Karpas-422 (cell line): ENCODE results near the gene DLL4. TPM values are rescaled to one million over a fixed set of nuclear protein-coding genes. Genes with fewer than 3 reads are reported as not detected.

Experiments
- DNase-seq: peaks from one replicate; pipeline ENCODE4 v3.0.0-alpha.2; 2015
- H2AFZ ChIP-seq: fragments of 200-600 bp; sonication (generic); 2 replicates; pipeline ENCODE4 v1.6.1; 2014; ENCODE audit warnings: antibody characterized with exemption, low read length, mixed read lengths
- H3K27ac ChIP-seq: fragments of 200-600 bp; sonication (generic); 2 replicates; pipeline ENCODE4 v1.5.1; 2014; ENCODE audit warnings: mild to moderate bottlenecking, low read length, moderate library complexity
- H3K27me3 ChIP-seq: fragments of 200-600 bp; sonication (generic); 2 replicates; pipeline ENCODE4 v1.6.1; 2014; ENCODE audit warnings: low read length, mixed read lengths
- H3K36me3 ChIP-seq: fragments of 200-600 bp; sonication (generic); 2 replicates; pipeline ENCODE4 v1.6.1; 2014; ENCODE audit warnings: low read length, mixed read lengths; ENCODE audit not compliant: insufficient read depth
- H3K4me1 ChIP-seq: fragments of 200-600 bp; sonication (generic); 2 replicates; pipeline ENCODE4 v1.6.1; 2014; ENCODE audit warnings: mild to moderate bottlenecking, low read length, mixed read lengths
- H3K4me2 ChIP-seq: fragments of 200-600 bp; sonication (generic); 2 replicates; pipeline ENCODE4 v1.6.1; 2014; ENCODE audit warnings: low read length, low read depth, mild to moderate bottlenecking; ENCODE audit not compliant: poor library complexity, severe bottlenecking
- H3K4me3 ChIP-seq: fragments of 200-600 bp; sonication (generic); 2 replicates; pipeline ENCODE4 v1.5.1; 2014; ENCODE audit warnings: mild to moderate bottlenecking, antibody characterized with exemption, low read length, mixed read lengths
- H3K79me2 ChIP-seq: fragments of 200-600 bp; sonication (generic); 2 replicates; pipeline ENCODE4 v1.6.1; 2014; ENCODE audit warnings: mild to moderate bottlenecking, low read length, mixed read lengths
- H3K9ac ChIP-seq: fragments of 200-600 bp; sonication (generic); 2 replicates; pipeline ENCODE4 v1.6.0; 2014; ENCODE audit warnings: low read length
- H3K9me2 ChIP-seq: fragments of 200-600 bp; sonication (generic), shearing (Covaris generic); replicated peaks from 2 replicates; pipeline ENCODE4 v1.6.0; 2014; ENCODE audit warnings: mild to moderate bottlenecking, low read length, moderate library complexity; ENCODE audit not compliant: insufficient read depth
- H3K9me3 ChIP-seq: fragments of 300-700, 200-600 bp; sonication (generic); 2 replicates; pipeline ENCODE4 v1.6.1; 2014; ENCODE audit warnings: low read length, mixed read lengths
- H4K20me1 ChIP-seq: fragments of 200-600 bp; sonication (generic); 2 replicates; pipeline ENCODE4 v1.6.1; 2014; ENCODE audit warnings: mild to moderate bottlenecking, antibody characterized with exemption, low read length, low read depth; ENCODE audit not compliant: insufficient read depth
- total RNA-seq: library from RNA; depleted of rRNA; stranded (reverse); fragments of >200 nt; shearing (Covaris generic); gene quantifications from 2 replicates; pipeline ENCODE4 v1.2.3, GENCODE V29; 2014; ENCODE audit warnings: low replicate concordance

Gene DLL4
- total RNA-seq, 1 experiment from 2014 or later, result not detected

DNA sequence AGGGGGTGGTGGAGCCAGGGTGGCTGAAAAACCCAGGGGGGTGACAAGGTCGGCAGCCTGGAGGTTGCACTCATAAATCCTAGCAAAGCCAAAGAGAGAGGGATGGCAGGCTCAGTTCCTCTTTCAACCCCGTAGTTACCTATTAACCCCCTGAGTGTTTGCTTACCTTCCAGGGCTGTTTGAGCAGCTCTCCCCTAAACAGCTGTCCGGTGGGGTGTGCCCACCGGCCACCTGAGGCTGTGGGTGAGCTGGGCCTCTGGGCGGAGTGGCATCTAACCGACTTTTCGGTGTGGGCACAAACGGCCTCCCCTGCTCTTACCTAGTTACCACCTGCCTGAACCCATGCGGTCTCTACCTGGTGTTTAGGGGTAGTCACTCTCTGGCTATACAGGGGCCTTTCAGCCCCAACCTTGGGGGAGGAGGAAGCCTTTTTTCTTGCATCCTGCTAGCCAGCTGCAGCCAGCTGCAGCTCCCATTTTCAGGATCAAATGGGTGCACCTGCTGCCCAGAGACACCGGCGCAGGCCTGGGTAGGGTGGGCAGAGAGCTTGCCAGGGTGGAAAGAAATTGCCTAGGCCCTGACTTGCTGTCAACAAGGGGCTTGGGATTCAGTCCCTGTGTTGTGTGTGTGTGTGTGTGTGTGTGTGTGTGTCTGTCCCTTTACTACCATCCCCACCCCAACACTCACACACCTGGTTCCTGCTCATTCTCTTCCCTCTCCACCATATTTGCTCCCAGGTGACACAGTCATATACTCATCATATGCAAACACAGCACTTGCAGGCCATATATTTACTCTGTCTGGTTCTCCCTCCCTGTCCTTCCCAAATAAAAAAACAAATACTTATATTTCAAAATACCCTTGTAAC is 3.7 kb downstream of the DLL4 start:
- Histone ChIP-seq H3K9me2 (no peaks in the 10 kb centered on the region), H3K27me3 (no peaks in the 10 kb centered on the region), H4K20me1 (no peaks in the 10 kb centered on the region), H2AFZ (no peak overlapping the region), H3K9me3 (no peaks in the 10 kb centered on the region), H3K4me1 (peaks cover 44% of the 10 kb centered on the region), H3K27ac (no peak overlapping the region), H3K4me2 (no peak overlapping the region), H3K9ac (no peak overlapping the region), H3K36me3 (no peaks in the 10 kb centered on the region), H3K79me2 (no peaks in the 10 kb centered on the region), H3K4me3 (no peak overlapping the region)
- DNase-seq, result no peak

DNA sequence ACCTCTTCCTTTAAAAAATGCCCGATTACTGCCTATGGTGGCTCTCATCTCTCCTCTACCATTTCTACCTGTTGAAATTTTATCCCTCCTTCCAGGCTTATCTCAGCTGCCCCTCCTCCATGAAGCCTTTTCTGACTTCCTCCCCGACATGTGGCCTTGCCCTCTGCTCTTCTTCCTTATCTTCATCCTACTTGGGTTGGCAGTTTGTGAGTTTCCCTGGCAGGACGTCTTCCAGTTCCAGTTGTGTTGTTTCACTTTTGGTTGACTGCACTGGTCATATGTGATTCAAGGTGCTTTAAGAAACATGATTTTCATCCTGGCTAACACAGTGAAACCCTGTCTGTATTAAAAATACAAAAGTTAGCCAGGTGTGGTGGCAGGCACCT is 4.4 kb downstream of the DLL4 start:
- DNase-seq, result no peak
- H3K27ac ChIP-seq, result no peak overlapping the region
- no peaks in the 10 kb centered on the region for H3K79me2 ChIP-seq
- H3K4me1 ChIP-seq, result peaks cover 40% of the 10 kb centered on the region
- no peaks in the 10 kb centered on the region for H4K20me1 ChIP-seq
- no peak overlapping the region for H2AFZ ChIP-seq
- H3K4me2 ChIP-seq, result no peak overlapping the region
- no peaks in the 10 kb centered on the region for H3K9me3 ChIP-seq
- H3K9ac ChIP-seq, result no peak overlapping the region
- no peak overlapping the region for H3K4me3 ChIP-seq
- no peaks in the 10 kb centered on the region for H3K27me3 ChIP-seq
- no peaks in the 10 kb centered on the region for H3K36me3 ChIP-seq
- no peaks in the 10 kb centered on the region for H3K9me2 ChIP-seq

DNA sequence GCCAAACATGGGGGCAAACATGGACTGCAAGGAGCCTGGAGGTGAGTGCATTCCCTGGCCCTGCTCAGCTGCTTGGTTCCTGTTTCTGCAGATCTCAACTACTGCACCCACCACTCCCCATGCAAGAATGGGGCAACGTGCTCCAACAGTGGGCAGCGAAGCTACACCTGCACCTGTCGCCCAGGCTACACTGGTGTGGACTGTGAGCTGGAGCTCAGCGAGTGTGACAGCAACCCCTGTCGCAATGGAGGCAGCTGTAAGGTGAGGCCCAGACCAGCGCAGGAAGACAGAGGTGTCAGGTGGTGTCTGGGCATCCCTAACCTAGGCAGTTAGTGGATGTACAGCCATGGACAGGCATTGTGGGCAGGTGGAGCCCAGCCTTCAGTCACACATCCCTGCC is 5.3 kb downstream of the DLL4 start:
- Histone ChIP-seq H3K36me3 (no peaks in the 10 kb centered on the region), H3K4me1 (peaks cover 30% of the 10 kb centered on the region), H4K20me1 (no peaks in the 10 kb centered on the region), H3K9me2 (no peaks in the 10 kb centered on the region), H3K79me2 (no peaks in the 10 kb centered on the region), H2AFZ (no peak overlapping the region), H3K4me3 (no peak overlapping the region), H3K27ac (no peak overlapping the region), H3K27me3 (no peaks in the 10 kb centered on the region), H3K4me2 (no peak overlapping the region), H3K9me3 (no peaks in the 10 kb centered on the region), H3K9ac (no peak overlapping the region)
- no peak for DNase-seq

DNA sequence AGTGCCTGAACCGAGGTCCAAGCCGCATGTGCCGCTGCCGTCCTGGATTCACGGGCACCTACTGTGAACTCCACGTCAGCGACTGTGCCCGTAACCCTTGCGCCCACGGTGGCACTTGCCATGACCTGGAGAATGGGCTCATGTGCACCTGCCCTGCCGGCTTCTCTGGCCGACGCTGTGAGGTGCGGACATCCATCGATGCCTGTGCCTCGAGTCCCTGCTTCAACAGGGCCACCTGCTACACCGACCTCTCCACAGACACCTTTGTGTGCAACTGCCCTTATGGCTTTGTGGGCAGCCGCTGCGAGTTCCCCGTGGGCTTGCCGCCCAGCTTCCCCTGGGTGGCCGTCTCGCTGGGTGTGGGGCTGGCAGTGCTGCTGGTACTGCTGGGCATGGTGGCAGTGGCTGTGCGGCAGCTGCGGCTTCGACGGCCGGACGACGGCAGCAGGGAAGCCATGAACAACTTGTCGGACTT is 7.1 kb downstream of the DLL4 start:
- no peaks in the 10 kb centered on the region for H3K79me2 ChIP-seq
- no peak overlapping the region for H3K27ac ChIP-seq
- no peak for DNase-seq
- H3K27me3 ChIP-seq, result no peaks in the 10 kb centered on the region
- H3K9ac ChIP-seq, result no peak overlapping the region
- peaks cover 27% of the 10 kb centered on the region for H3K4me1 ChIP-seq
- no peak overlapping the region for H3K4me2 ChIP-seq
- H3K4me3 ChIP-seq, result no peak overlapping the region
- no peaks in the 10 kb centered on the region for H3K36me3 ChIP-seq
- H3K9me3 ChIP-seq, result no peaks in the 10 kb centered on the region
- no peak overlapping the region for H2AFZ ChIP-seq
- H3K9me2 ChIP-seq, result no peaks in the 10 kb centered on the region
- H4K20me1 ChIP-seq, result no peaks in the 10 kb centered on the region

DNA sequence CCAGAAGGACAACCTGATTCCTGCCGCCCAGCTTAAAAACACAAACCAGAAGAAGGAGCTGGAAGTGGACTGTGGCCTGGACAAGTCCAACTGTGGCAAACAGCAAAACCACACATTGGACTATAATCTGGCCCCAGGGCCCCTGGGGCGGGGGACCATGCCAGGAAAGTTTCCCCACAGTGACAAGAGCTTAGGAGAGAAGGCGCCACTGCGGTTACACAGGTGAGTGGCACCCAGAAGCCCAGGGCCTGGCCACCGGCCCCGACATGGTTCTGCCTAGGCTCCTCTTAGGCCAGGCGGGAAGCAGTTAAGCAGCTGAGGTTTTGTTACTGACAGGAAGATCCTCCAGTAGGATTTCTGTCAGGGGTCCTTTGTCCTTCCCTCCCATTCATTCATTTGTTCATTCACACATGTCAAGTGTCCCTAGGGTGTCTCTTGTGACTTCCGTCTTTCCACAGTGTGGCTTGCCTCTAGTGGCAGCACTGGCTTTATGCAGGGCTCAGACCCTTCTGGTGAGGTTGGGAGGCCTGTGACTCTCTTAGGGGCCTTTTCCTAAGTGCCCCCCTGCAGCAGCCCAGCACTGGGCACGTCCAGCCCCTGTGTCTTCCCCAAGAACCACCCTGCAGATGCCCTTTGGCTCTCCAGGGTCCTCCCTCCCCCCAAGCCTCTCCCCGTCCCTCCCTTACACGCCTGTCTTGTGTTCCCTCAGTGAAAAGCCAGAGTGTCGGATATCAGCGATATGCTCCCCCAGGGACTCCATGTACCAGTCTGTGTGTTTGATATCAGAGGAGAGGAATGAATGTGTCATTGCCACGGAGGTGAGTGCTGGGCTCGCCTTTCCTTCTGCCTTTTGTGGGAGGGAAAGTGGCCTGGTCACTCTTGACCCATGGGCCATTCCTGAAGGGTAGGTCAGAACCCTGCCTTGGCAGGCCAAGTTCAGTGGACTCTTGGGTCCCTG is 7.8 kb downstream of the DLL4 start:
- H3K4me1 ChIP-seq, result peaks cover 30% of the 10 kb centered on the region
- peak; percentile 88 for DNase-seq
- no peaks in the 10 kb centered on the region for H3K79me2 ChIP-seq

DNA sequence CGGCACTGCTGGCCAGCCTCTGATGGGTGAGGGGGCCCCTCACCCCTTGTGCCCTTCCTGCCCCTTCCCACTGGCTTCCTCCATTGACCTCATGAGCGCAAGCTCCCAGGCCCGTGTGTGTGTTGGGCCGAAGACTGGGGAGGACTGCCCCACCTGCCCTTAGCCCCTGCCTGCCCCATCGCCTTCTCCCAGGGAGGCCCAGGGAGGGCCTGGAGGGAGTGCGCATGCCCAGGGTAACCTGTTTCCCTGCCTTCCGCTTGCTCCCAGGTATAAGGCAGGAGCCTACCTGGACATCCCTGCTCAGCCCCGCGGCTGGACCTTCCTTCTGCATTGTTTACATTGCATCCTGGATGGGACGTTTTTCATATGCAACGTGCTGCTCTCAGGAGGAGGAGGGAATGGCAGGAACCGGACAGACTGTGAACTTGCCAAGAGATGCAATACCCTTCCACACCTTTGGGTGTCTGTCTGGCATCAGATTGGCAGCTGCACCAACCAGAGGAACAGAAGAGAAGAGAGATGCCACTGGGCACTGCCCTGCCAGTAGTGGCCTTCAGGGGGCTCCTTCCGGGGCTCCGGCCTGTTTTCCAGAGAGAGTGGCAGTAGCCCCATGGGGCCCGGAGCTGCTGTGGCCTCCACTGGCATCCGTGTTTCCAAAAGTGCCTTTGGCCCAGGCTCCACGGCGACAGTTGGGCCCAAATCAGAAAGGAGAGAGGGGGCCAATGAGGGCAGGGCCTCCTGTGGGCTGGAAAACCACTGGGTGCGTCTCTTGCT is 8.8 kb downstream of the DLL4 start:
- Histone ChIP-seq H2AFZ (peak overlapping the region; percentile 37), H4K20me1 (no peaks in the 10 kb centered on the region), H3K27me3 (no peaks in the 10 kb centered on the region), H3K36me3 (no peaks in the 10 kb centered on the region), H3K9me2 (no peaks in the 10 kb centered on the region), H3K4me1 (peaks cover 37% of the 10 kb centered on the region), H3K9me3 (no peaks in the 10 kb centered on the region), H3K27ac (no peak overlapping the region), H3K9ac (peak overlapping the region; percentile 55), H3K4me2 (peak overlapping the region; percentile 51), H3K4me3 (peak overlapping the region; percentile 42; the same call in 1 of the 2 replicates), H3K79me2 (no peaks in the 10 kb centered on the region)
- peak; percentile 64 for DNase-seq

More for the DNA sequence above, 7.8 kb downstream of the DLL4 start:
- peak overlapping the region; percentile 55 for H3K9ac ChIP-seq
- no peak overlapping the region for H3K27ac ChIP-seq
- peak overlapping the region; percentile 37 for H2AFZ ChIP-seq
- H3K9me3 ChIP-seq, result no peaks in the 10 kb centered on the region
- H3K9me2 ChIP-seq, result no peaks in the 10 kb centered on the region
- peak overlapping the region; percentile 42; the same call in 1 of the 2 replicates for H3K4me3 ChIP-seq
- H3K36me3 ChIP-seq, result no peaks in the 10 kb centered on the region
- no peaks in the 10 kb centered on the region for H4K20me1 ChIP-seq
- H3K27me3 ChIP-seq, result no peaks in the 10 kb centered on the region
- H3K4me2 ChIP-seq, result peak overlapping the region; percentile 51

DNA sequence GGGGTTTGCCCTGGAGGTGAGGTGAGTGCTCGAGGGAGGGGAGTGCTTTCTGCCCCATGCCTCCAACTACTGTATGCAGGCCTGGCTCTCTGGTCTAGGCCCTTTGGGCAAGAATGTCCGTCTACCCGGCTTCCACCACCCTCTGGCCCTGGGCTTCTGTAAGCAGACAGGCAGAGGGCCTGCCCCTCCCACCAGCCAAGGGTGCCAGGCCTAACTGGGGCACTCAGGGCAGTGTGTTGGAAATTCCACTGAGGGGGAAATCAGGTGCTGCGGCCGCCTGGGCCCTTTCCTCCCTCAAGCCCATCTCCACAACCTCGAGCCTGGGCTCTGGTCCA is 9.4 kb downstream of the DLL4 start:
- H3K79me2 ChIP-seq, result no peaks in the 10 kb centered on the region
- no peaks in the 10 kb centered on the region for H3K27me3 ChIP-seq
- no peaks in the 10 kb centered on the region for H3K9me2 ChIP-seq
- no peaks in the 10 kb centered on the region for H3K9me3 ChIP-seq
- H3K4me2 ChIP-seq, result no peak overlapping the region
- DNase-seq, result no peak
- H3K4me3 ChIP-seq, result no peak overlapping the region
- H4K20me1 ChIP-seq, result no peaks in the 10 kb centered on the region
- H3K27ac ChIP-seq, result no peak overlapping the region
- no peak overlapping the region for H2AFZ ChIP-seq
- H3K36me3 ChIP-seq, result no peaks in the 10 kb centered on the region
- H3K4me1 ChIP-seq, result peaks cover 37% of the 10 kb centered on the region
- no peak overlapping the region for H3K9ac ChIP-seq
